DOHH2 (cell line): ENCODE measurements around the gene PRR30.
"Not testable (repeated sequence)": the region's sequence is repeated elsewhere in the genome, so short reads cannot be mapped to it uniquely, and the experiment has no call there.

ENCODE experiments used
- H3F3A ChIP-seq: fragments of 200-600 bp; sonication (generic), shearing (Covaris generic); 2 replicates; pipeline ENCODE4 v1.6.0; 2016; ENCODE audit warnings: antibody characterized with exemption, mild to moderate bottlenecking; ENCODE audit not compliant: control insufficient read depth, insufficient read depth
- H3K27ac ChIP-seq: fragments of 200-600 bp; sonication (generic); 2 replicates; pipeline ENCODE4 v1.5.1; 2014; ENCODE audit warnings: low read depth, mild to moderate bottlenecking, low read length, moderate library complexity
- H3K27me3 ChIP-seq: fragments of 200-600 bp; sonication (generic); 2 replicates; pipeline ENCODE4 v1.6.1; 2014; ENCODE audit warnings: mild to moderate bottlenecking, low read length, mixed read lengths; ENCODE audit not compliant: control insufficient read depth
- H3K36me3 ChIP-seq: fragments of 200-600 bp; sonication (generic); 2 replicates; pipeline ENCODE4 v1.6.1; 2014; ENCODE audit warnings: mild to moderate bottlenecking, low read length, moderate library complexity, mixed read lengths; ENCODE audit not compliant: control insufficient read depth
- H3K4me1 ChIP-seq: fragments of 200-600 bp; sonication (generic); 2 replicates; pipeline ENCODE4 v1.6.1; 2014; ENCODE audit warnings: mild to moderate bottlenecking, low read length, mixed read lengths; ENCODE audit not compliant: control insufficient read depth
- H3K4me2 ChIP-seq: fragments of 200-600 bp; sonication (generic); 2 replicates; pipeline ENCODE4 v1.6.0; 2014; ENCODE audit warnings: mild to moderate bottlenecking, low read length, moderate library complexity
- H3K4me3 ChIP-seq: fragments of 200-600 bp; sonication (generic); 2 replicates; pipeline ENCODE4 v1.5.1; 2014; ENCODE audit warnings: mild to moderate bottlenecking, low read length, mixed read lengths
- H3K79me2 ChIP-seq: fragments of 200-600 bp; sonication (generic); 2 replicates; pipeline ENCODE4 v1.6.1; 2014; ENCODE audit warnings: mild to moderate bottlenecking, low read length, mixed read lengths; ENCODE audit not compliant: control insufficient read depth
- H3K9me2 ChIP-seq: fragments of 200-600 bp; sonication (generic); replicated peaks from 2 replicates; pipeline ENCODE4 v1.6.1; 2014; ENCODE audit warnings: mild to moderate bottlenecking, low read length, mixed read lengths; ENCODE audit not compliant: control insufficient read depth
- H3K9me3 ChIP-seq: fragments of 200-600 bp; sonication (generic); 2 replicates; pipeline ENCODE4 v1.6.1; 2014; ENCODE audit warnings: antibody characterized with exemption, low read length, mixed read lengths; ENCODE audit not compliant: control insufficient read depth, insufficient read depth
- H4K20me1 ChIP-seq: fragments of 200-600 bp; sonication (generic); 2 replicates; pipeline ENCODE4 v1.6.0; 2014; ENCODE audit warnings: low read depth, mild to moderate bottlenecking, antibody characterized with exemption, low read length, moderate library complexity; ENCODE audit not compliant: control insufficient read depth, insufficient read depth
- EZH2phosphoT487 ChIP-seq: fragments of 200-600 bp; sonication (generic); IDR thresholded peaks from 2 replicates; pipeline ENCODE4 v1.6.1; 2017; ENCODE audit warnings: borderline replicate concordance, mild to moderate bottlenecking, antibody characterized with exemption, low read length, moderate library complexity, mixed read lengths
- TF ChIP-seq, protein P1 (sequence below): fragments of 200-600 bp; sonication (generic); IDR thresholded peaks from one replicate; pipeline ENCODE4 v1.5.1; 2014; ENCODE audit warnings: antibody characterized with exemption, mild to moderate bottlenecking, low read depth, low read length; ENCODE audit not compliant: poor library complexity, severe bottlenecking

The PRR30 gene

DNA sequence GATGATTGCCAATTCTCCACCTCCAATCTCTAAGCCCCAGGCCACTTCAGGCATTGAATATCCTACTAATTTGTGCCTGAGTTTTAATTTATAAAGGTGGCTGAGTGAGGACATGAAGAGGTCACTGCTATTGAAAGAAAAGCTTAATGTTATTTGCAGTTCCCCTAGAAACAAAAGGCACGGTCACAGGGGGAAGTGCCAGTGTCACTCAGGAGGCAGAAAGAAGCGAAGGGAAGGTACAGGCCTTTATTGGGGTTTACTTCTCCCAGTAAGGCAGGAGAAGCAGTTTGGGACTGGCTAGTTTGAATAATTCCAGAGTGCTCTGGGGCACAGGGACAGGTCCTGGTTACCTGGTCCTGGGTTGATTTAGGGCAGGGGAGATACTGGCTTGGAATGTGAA lies 17.3 kb downstream of the PRR30 start:
- Histone ChIP-seq H4K20me1 (no peaks in the 10 kb centered on the region), H3K79me2 (no peaks in the 10 kb centered on the region), H3K4me2 (no peak overlapping the region), H3K36me3 (no peaks in the 10 kb centered on the region), H3F3A (no peaks in the 10 kb centered on the region), H3K27me3 (peaks cover 29% of the 10 kb centered on the region), H3K4me1 (peaks cover 13% of the 10 kb centered on the region), H3K4me3 (no peak overlapping the region), H3K27ac (no peak overlapping the region), H3K9me2 (no peaks in the 10 kb centered on the region), H3K9me3 (no peaks in the 10 kb centered on the region)
- TF ChIP-seq EZH2phosphoT487 = no peak
- TF ChIP-seq, protein P1, sequence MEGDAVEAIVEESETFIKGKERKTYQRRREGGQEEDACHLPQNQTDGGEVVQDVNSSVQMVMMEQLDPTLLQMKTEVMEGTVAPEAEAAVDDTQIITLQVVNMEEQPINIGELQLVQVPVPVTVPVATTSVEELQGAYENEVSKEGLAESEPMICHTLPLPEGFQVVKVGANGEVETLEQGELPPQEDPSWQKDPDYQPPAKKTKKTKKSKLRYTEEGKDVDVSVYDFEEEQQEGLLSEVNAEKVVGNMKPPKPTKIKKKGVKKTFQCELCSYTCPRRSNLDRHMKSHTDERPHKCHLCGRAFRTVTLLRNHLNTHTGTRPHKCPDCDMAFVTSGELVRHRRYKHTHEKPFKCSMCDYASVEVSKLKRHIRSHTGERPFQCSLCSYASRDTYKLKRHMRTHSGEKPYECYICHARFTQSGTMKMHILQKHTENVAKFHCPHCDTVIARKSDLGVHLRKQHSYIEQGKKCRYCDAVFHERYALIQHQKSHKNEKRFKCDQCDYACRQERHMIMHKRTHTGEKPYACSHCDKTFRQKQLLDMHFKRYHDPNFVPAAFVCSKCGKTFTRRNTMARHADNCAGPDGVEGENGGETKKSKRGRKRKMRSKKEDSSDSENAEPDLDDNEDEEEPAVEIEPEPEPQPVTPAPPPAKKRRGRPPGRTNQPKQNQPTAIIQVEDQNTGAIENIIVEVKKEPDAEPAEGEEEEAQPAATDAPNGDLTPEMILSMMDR = no peak

DNA sequence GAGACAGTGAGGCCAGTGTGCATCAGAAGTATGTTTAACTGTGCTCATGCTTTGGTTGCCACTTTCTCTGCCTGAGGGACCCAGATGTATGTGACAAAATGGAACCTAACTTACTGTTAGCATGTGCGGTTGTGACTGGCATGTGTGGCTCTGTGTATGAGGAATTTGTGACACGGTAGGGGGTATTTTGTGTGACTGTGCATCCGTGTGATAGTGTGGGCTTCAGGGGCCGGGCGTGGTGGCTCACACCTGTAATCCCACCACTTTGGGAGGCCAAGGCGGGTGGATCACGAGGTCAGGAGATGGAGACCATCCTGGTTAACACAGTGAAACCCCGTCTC lies 19.9 kb downstream of the PRR30 start:
- not testable (repeated sequence) for H3K27ac ChIP-seq, H3F3A ChIP-seq, H4K20me1 ChIP-seq, H3K9me2 ChIP-seq, H3K79me2 ChIP-seq, H3K9me3 ChIP-seq, H3K36me3 ChIP-seq
- Histone ChIP-seq H3K4me1 (peaks cover 13% of the 10 kb centered on the region), H3K4me3 (peak overlapping the region; percentile 55), H3K27me3 (peaks cover 29% of the 10 kb centered on the region), H3K4me2 (peak overlapping the region; percentile 65)

DNA sequence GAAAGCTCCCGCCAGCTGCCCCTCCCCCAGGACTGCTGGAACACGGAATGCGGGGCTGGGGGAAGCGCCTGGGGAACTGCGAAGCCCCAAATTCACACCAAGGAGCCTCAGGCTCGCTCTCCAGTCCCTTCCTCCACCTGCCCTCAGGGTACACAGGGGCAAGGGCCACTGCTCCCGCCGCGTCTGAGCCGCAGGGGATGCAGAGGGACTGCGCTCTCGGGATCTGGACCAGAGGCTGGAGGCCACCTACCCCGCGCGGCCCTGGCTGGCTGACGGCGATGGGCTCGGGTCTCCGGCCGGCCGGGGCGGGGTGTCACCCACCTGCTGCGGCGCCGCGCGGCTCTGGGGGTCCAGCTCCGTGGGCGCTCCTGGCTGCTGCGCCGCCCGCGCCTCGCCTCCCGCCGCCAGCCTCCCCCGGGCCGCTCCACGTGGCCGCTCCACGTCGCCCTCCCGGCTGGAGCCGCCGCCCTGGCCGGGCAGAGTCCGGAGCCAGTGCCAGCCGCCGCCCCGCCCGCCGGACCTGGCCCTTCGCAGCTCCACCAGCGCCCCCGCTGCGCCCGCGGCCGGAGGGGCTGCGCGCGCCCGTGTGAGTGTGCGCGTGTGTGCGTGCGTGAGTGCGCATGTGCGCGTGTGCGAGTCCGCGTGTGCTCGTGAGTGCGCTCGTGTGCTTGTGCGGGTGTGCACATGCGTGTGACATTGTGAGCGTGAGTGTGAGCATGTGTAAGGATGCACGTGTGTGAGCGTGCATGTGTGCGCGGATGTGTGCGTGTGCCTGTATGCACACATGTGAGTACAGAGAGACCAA lies 20.5 kb downstream of the PRR30 start, which contains the start of gene CGREF1:
TSS of gene CGREF1 (minus strand) at position 604 of the 805 bp plus-strand sequence. CDS start 14,762 bp downstream, outside the sequence.
- Histone ChIP-seq H3K4me3 (peak within 1 kb of the TSS; percentile 55), H3K9me3 (no peaks in the 10 kb centered on the region), H4K20me1 (no peaks in the 10 kb centered on the region), H3K79me2 (no peaks in the 10 kb centered on the region), H3K27ac (no peak within 1 kb of the TSS), H3K27me3 (peaks cover 25% of the 10 kb centered on the region), H3K4me1 (peaks cover 9% of the 10 kb centered on the region), H3K4me2 (peak within 1 kb of the TSS; percentile 65), H3K36me3 (no peaks in the 10 kb centered on the region), H3F3A (no peaks in the 10 kb centered on the region), H3K9me2 (no peaks in the 10 kb centered on the region)
- TF ChIP-seq EZH2phosphoT487 = no peak
- TF ChIP-seq, protein P1 = no peak

DNA sequence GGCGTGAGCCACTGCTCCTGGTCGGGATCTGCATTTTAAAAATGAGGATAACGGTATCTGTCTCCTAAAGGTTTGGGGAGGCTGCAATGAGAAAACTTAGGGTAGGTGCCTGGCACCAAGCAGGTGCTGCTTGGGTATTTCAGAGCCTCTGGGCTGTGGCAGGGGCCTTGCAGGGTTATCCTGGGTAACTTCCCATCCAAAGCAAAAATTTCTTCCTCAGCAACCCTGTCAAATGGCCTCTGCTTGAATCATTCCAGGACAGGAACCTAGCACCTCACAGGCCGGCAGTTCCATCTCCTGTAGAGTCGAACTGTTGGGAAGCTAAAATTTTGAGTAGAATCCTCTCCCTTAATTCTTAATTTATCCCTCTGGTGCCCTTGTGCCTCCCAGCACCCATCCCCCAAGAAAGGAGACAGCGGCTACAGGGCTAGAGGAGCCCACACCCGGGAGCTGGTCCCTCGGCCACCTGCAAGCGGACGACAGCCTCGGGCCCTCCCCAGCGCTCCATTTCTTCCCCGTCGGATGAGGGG lies 21.1 kb downstream of the PRR30 start:
- Histone ChIP-seq H3K79me2 (no peaks in the 10 kb centered on the region), H3K4me1 (peaks cover 3% of the 10 kb centered on the region), H3K9me2 (no peaks in the 10 kb centered on the region), H4K20me1 (no peaks in the 10 kb centered on the region), H3K4me3 (peak overlapping the region; percentile 55), H3K4me2 (peak overlapping the region; percentile 65), H3F3A (no peaks in the 10 kb centered on the region), H3K9me3 (no peaks in the 10 kb centered on the region), H3K36me3 (no peaks in the 10 kb centered on the region), H3K27me3 (peaks cover 19% of the 10 kb centered on the region), H3K27ac (no peak overlapping the region)
- TF ChIP-seq, protein P1 = no peak
- TF ChIP-seq EZH2phosphoT487 = no peak
